Right lobe of liver (tissue), 4 donors: Measurements from ENCODE around the gene ELL.

Experiments used
- CTCF ChIP-seq, 4 donors: fragments of 200-600 bp in 3 of 4; fragments of 450-650 bp in 1 of 4; IDR thresholded peaks; one replicate each; pipeline versions ENCODE4 v1.5.1 to v1.8.0; 2016 to 2022; ENCODE audit warnings: antibody characterized with exemption in 4 of 4, mild to moderate bottlenecking in 2 of 4
- POLR2A ChIP-seq: fragments of 450-650 bp; IDR thresholded peaks from one replicate; pipeline ENCODE4 v1.6.1; 2017; ENCODE audit warnings: antibody characterized with exemption, mild to moderate bottlenecking
- donor health status: DM: no; HTN: no; CAD: no.
- donor health status: DM: no; HTN: no; CAD: no.
- donor health status: DM: no; HTN: yes; CAD: no.

- no peak for TF ChIP-seq CTCF (IDR thresholded peaks at IDR 0.05)
- no peak for TF ChIP-seq POLR2A
Observed at GRCh38 chr19:18501351-18501750, 20.5 kb downstream of the ELL start.
